Vagina (tissue), 2 donors: ENCODE results near the gene CLRN3. TPM values are rescaled to one million over a fixed set of nuclear protein-coding genes. Genes with fewer than 3 reads are reported as not detected.

Source experiments
- DNase-seq, 2 donors: peaks; one replicate each; pipeline ENCODE4 v3.0.0-alpha.2; 2017; ENCODE audit errors: extremely low spot score in 2 of 2
- H3K27ac ChIP-seq: fragments of 200-600 bp; sonication (generic); one replicate; pipeline ENCODE4 v1.5.1; 2019
- H3K27me3 ChIP-seq: fragments of 200-600 bp; sonication (generic); one replicate; pipeline ENCODE4 v1.5.1; 2019
- H3K36me3 ChIP-seq, 2 donors: fragments of 200-600 bp; sonication (generic); one replicate each; pipeline ENCODE4 v1.5.1; 2017 to 2019
- H3K4me1 ChIP-seq: fragments of 200-600 bp; sonication (generic); one replicate; pipeline ENCODE4 v1.5.1; 2019
- H3K4me3 ChIP-seq, 2 donors: fragments of 200-600 bp; sonication (generic); 1 replicate in 1 of 2; 2 replicates in 1 of 2; pipeline ENCODE4 v1.5.1; 2016 to 2019
- H3K9me3 ChIP-seq: fragments of 200-600 bp; sonication (generic); one replicate; pipeline ENCODE4 v1.5.1; 2019
- POLR2A ChIP-seq, 2 donors: fragments of 450-650 bp; IDR thresholded peaks; one replicate each; pipeline ENCODE4 v1.6.1; 2017; ENCODE audit warnings: antibody characterized with exemption in 2 of 2, mild to moderate bottlenecking in 2 of 2, moderate library complexity in 2 of 2
- POLR2AphosphoS5 ChIP-seq, 2 donors: sonication (generic); formaldehyde crosslinking; IDR thresholded peaks; one replicate each; pipeline ENCODE4 v1.9.0; 2017; ENCODE audit warnings: antibody characterized with exemption in 2 of 2, mild to moderate bottlenecking in 2 of 2, low read depth in 1 of 2; ENCODE audit not compliant: insufficient read depth in 1 of 2
- intact Hi-C: fragments of 100-400 bp; cut with DNase I; formaldehyde crosslinking; loops from one replicate; pipeline ENCODE4 v1.15.1; 2023
- total RNA-seq: library from RNA; depleted of rRNA; stranded (reverse); fragments of >200 nt; gene quantifications from one replicate; pipeline ENCODE4 v1.2.3, GENCODE V29; 2016
- TF ChIP-seq, protein P1 (sequence below), 3 experiments: fragments of 450-650 bp in 2 of 3; fragments of 200-600 bp in 1 of 3; sonication (generic) in 1 of 3; IDR thresholded peaks; one replicate each; pipeline ENCODE4 v1.5.1; 2017 to 2019; ENCODE audit warnings: antibody characterized with exemption in 3 of 3, mild to moderate bottlenecking in 2 of 3, moderate library complexity in 2 of 3

CLRN3 gene
- total RNA-seq, 1 donor from 2014 or later: not detected

DNA sequence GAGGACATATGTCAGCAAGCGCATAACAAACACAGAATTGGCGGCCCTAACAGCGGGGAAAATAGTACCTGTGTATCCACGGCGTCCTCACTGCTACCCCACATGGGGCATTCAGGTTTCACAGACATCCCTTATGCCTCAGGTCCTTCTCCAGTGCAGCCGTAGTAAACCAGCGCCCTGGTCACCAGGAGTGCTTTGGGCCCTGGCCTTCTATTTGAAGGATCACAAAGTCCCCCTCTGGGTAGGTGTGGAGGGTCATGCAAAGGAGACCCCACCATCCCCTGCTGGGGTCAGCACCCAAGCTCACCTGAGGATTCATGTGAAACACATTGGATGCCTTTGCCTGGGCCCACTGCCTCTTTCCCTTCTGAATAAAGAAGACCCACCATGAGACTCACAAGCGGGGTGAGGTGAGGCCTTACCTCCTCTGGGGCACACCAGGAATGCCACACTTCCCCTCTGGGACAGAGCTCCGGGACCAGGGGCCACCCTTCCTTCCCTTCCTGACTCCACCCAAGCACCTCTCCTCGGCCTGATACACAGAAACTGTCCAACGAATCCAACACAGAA, 18.8 kb downstream of the CLRN3 start:
- Histone ChIP-seq H3K27me3 (no peaks in the 10 kb centered on the region), H3K4me1 (no peaks in the 10 kb centered on the region), H3K4me3 (no peak overlapping the region), H3K27ac (no peak overlapping the region), H3K36me3 (no peaks in the 10 kb centered on the region), H3K9me3 (no peaks in the 10 kb centered on the region)
- peak; percentile 74 to 77 for DNase-seq
- intact Hi-C loops: no loop called here
- no peak for TF ChIP-seq POLR2AphosphoS5 (IDR thresholded peaks at IDR 0.05; ENCODE audit: insufficient read depth in 1 of 2, low read depth in 1 of 2)
- TF ChIP-seq, protein P1, sequence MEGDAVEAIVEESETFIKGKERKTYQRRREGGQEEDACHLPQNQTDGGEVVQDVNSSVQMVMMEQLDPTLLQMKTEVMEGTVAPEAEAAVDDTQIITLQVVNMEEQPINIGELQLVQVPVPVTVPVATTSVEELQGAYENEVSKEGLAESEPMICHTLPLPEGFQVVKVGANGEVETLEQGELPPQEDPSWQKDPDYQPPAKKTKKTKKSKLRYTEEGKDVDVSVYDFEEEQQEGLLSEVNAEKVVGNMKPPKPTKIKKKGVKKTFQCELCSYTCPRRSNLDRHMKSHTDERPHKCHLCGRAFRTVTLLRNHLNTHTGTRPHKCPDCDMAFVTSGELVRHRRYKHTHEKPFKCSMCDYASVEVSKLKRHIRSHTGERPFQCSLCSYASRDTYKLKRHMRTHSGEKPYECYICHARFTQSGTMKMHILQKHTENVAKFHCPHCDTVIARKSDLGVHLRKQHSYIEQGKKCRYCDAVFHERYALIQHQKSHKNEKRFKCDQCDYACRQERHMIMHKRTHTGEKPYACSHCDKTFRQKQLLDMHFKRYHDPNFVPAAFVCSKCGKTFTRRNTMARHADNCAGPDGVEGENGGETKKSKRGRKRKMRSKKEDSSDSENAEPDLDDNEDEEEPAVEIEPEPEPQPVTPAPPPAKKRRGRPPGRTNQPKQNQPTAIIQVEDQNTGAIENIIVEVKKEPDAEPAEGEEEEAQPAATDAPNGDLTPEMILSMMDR (IDR thresholded peaks at IDR 0.05): no peak
- TF ChIP-seq POLR2A (IDR thresholded peaks at IDR 0.05): no peak

GRCh38 chr10:127872871-127873600, 19.7 kb downstream of the CLRN3 start:
- TF ChIP-seq, protein P1 (IDR thresholded peaks at IDR 0.05): no peak
- no peak for TF ChIP-seq POLR2AphosphoS5 (IDR thresholded peaks at IDR 0.05; ENCODE audit: insufficient read depth in 1 of 2, low read depth in 1 of 2)
- no peak for TF ChIP-seq POLR2A (IDR thresholded peaks at IDR 0.05)
- Histone ChIP-seq H3K36me3 (no peaks in the 10 kb centered on the region), H3K4me1 (no peaks in the 10 kb centered on the region), H3K4me3 (no peak overlapping the region), H3K27me3 (no peaks in the 10 kb centered on the region), H3K9me3 (no peaks in the 10 kb centered on the region), H3K27ac (no peak overlapping the region)
- intact Hi-C loops: no loop called here
- DNase-seq: peak; percentile 54 to 61

- Histone ChIP-seq H3K27me3 (no peaks in the 10 kb centered on the region), H3K27ac (no peak overlapping the region), H3K4me1 (no peaks in the 10 kb centered on the region), H3K9me3 (no peaks in the 10 kb centered on the region), H3K36me3 (no peaks in the 10 kb centered on the region), H3K4me3 (no peak overlapping the region)
- DNase-seq: peak; percentile 75 to 84
- TF ChIP-seq, protein P1 (IDR thresholded peaks at IDR 0.05): no peak
- TF ChIP-seq POLR2A (IDR thresholded peaks at IDR 0.05): no peak
- no peak for TF ChIP-seq POLR2AphosphoS5 (IDR thresholded peaks at IDR 0.05; ENCODE audit: insufficient read depth in 1 of 2, low read depth in 1 of 2)
- intact Hi-C loops: no loop called here
Measured at GRCh38 chr10:127872011-127872761, 20.6 kb downstream of the CLRN3 start.

GRCh38 chr10:127871631-127872010, 21.1 kb downstream of the CLRN3 start:
- Histone ChIP-seq H3K27ac (no peak overlapping the region), H3K27me3 (no peaks in the 10 kb centered on the region), H3K36me3 (no peaks in the 10 kb centered on the region), H3K4me3 (no peak overlapping the region), H3K9me3 (no peaks in the 10 kb centered on the region), H3K4me1 (no peaks in the 10 kb centered on the region)
- DNase-seq: peak in 1 of 2 donors; percentile 81
- no peak for TF ChIP-seq POLR2AphosphoS5 (IDR thresholded peaks at IDR 0.05; ENCODE audit: insufficient read depth in 1 of 2, low read depth in 1 of 2)
- TF ChIP-seq, protein P1 (IDR thresholded peaks at IDR 0.05): no peak
- no peak for TF ChIP-seq POLR2A (IDR thresholded peaks at IDR 0.05)
- intact Hi-C loops: no loop called here
